ENCODE results near the gene FSCN2. TPM values are rescaled to one million over a fixed set of nuclear protein-coding genes. Genes with fewer than 3 reads are reported as not detected.

Gene FSCN2
- total and polyA plus RNA-seq, 12 donors: 0.22 to 1.9 (median 0.72) TPM; not detected in 1

GRCh38 chr17:81579298-81579697 lies 51.1 kb downstream of the FSCN2 start:
- TF ChIP-seq CTCF (IDR thresholded peaks at IDR 0.05): no peak
- TF ChIP-seq POLR2A (IDR thresholded peaks at IDR 0.05): no peak
- H3K27ac ChIP-seq: no peak overlapping the region
- peaks cover 0 to 53% of the 10 kb centered on the region in 2 donors for H3K36me3 ChIP-seq (replicated peaks in 1 of 2)
- H3K27me3 ChIP-seq: no peaks in the 10 kb centered on the region
- WGBS, 4 donors: 92 to 96% (median 95%) methylated on average over 6 of the region's 6 CpGs
- intact Hi-C loops (cut with DNase I): no loop called here
- H3K4me3 ChIP-seq: no peak overlapping the region
- H3K9me3 ChIP-seq (replicated peaks in 1 of 3): no peaks in the 10 kb centered on the region
- DNase-seq: no peak
- peaks cover 5 to 9% of the 10 kb centered on the region in 2 donors for H3K4me1 ChIP-seq (replicated peaks in 1 of 2)

DNA sequence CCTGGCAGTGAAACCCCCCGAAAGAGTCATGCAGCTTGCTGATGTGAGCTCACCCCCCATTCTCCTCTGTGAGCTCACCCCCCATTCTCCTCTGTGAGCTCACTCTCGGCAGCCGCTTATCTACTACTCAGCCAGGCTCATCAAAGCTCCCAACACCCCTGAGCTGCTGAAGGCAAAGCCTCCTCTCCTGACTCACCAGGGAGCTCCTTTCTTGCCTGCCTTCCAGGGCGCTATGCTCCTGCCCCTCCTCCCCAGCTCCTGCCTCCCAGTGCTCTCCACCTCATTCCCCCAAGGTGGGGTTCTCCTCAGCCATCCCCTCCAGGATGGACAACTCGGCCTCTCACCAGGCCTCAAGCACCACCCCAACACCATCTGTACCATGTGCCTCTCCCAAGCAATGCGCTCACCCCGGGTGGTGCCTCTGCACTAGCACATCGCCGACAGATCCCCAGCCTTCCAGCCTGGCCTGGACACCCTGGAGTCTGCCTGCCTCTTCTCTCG lies 51.7 kb downstream of the FSCN2 start:
- peaks cover 5 to 9% of the 10 kb centered on the region in 2 donors for H3K4me1 ChIP-seq (replicated peaks in 1 of 2)
- peak in 3 of 7 donors; percentile 40 to 55 (median 50) for DNase-seq
- H3K4me3 ChIP-seq: no peak overlapping the region
- TF ChIP-seq CTCF (IDR thresholded peaks at IDR 0.05) (no peak), POLR2A (IDR thresholded peaks at IDR 0.05) (no peak)
- 83 to 92% (median 86%) methylated on average over 10 of the region's 10 CpGs for WGBS, 4 donors
- no peak overlapping the region for H3K27ac ChIP-seq
- H3K9me3 ChIP-seq (replicated peaks in 1 of 3): no peaks in the 10 kb centered on the region
- peaks cover 0 to 55% of the 10 kb centered on the region in 2 donors for H3K36me3 ChIP-seq (replicated peaks in 1 of 2)
- no peaks in the 10 kb centered on the region for H3K27me3 ChIP-seq
- intact Hi-C loops (cut with DNase I): no loop called here

- Histone ChIP-seq H3K9me3 (replicated peaks in 1 of 3) (no peaks in the 10 kb centered on the region), H3K27ac (no peak overlapping the region), H3K27me3 (no peaks in the 10 kb centered on the region), H3K4me3 (no peak overlapping the region), H3K4me1 (replicated peaks in 1 of 2) (peaks cover 5 to 9% of the 10 kb centered on the region in 2 donors), H3K36me3 (replicated peaks in 1 of 2) (peaks cover 0 to 58% of the 10 kb centered on the region in 2 donors)
- 93 to 100% (median 95%) methylated on average over 5 to 6 of the region's 6 CpGs for WGBS, 4 donors
- DNase-seq: no peak
- intact Hi-C loops (cut with DNase I): no loop called here
- TF ChIP-seq POLR2A (IDR thresholded peaks at IDR 0.05) (no peak), CTCF (IDR thresholded peaks at IDR 0.05) (no peak)
Measured at GRCh38 chr17:81580481-81580880, 52.3 kb downstream of the FSCN2 start.

GRCh38 chr17:81581758-81582157 lies 53.6 kb downstream of the FSCN2 start:
- TF ChIP-seq CTCF (IDR thresholded peaks at IDR 0.05): no peak
- TF ChIP-seq POLR2A (IDR thresholded peaks at IDR 0.05): no peak
- Histone ChIP-seq H3K4me1 (replicated peaks in 1 of 2) (peaks cover 3 to 5% of the 10 kb centered on the region in 2 donors), H3K9me3 (replicated peaks in 1 of 3) (no peaks in the 10 kb centered on the region), H3K27me3 (no peaks in the 10 kb centered on the region), H3K4me3 (no peak overlapping the region), H3K36me3 (replicated peaks in 1 of 2) (peaks cover 0 to 63% of the 10 kb centered on the region in 2 donors), H3K27ac (no peak overlapping the region)
- DNase-seq: no peak
- intact Hi-C loops (cut with DNase I): no loop called here
- 85 to 94% (median 94%) methylated on average over 7 to 8 of the region's 8 CpGs for WGBS, 4 donors
